Stimulated activated CD8-positive, alpha-beta memory T cell treated with anti-CD3 and anti-CD28 coated beads, Interleukin-12 subunit alpha, Interleukin-12 subunit beta, amount 100 ng/mL, for 1 hour (primary cell): Measurements from ENCODE around the gene CLINT1.
"Not testable (repeated sequence)": the region's sequence is repeated elsewhere in the genome, so short reads cannot be mapped to it uniquely, and the experiment has no call there.

Experiments used
- DNase-seq: peaks from one replicate; pipeline ENCODE4 v3.0.0-alpha.2; 2020; ENCODE audit warnings: low read depth

Gene CLINT1

DNA sequence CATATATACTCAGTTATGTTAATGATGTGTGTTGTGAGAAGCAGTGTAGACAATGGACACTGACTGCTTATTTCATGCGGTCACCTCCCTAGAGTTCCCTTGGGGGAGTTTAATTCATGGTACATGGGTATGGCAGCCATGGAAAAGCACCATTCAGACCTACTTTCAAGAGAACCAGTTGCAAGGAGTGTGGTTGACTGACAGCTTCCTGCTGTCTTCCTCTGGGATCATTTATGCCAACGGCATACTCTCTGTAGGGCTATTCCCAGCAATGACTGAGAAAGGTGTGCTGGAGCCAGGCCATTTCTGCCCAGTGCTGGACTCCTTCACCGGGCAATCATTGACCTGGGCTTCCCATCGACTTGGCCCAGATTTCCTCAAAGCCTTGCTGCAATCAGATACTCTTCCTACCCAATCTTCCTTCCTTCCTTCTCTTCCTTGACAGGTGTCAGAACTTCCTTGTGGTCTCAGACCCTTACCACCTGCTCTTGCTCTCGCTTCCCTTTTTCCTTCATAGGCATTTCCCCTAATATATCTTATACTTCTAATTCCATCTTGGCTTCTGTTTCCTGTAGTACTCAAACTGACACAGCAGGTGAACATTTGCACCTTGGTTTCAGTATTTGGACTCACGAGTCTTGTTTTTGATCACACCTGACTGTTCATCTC is 3.4 kb upstream of the CLINT1 start:
- no peak for DNase-seq

DNA sequence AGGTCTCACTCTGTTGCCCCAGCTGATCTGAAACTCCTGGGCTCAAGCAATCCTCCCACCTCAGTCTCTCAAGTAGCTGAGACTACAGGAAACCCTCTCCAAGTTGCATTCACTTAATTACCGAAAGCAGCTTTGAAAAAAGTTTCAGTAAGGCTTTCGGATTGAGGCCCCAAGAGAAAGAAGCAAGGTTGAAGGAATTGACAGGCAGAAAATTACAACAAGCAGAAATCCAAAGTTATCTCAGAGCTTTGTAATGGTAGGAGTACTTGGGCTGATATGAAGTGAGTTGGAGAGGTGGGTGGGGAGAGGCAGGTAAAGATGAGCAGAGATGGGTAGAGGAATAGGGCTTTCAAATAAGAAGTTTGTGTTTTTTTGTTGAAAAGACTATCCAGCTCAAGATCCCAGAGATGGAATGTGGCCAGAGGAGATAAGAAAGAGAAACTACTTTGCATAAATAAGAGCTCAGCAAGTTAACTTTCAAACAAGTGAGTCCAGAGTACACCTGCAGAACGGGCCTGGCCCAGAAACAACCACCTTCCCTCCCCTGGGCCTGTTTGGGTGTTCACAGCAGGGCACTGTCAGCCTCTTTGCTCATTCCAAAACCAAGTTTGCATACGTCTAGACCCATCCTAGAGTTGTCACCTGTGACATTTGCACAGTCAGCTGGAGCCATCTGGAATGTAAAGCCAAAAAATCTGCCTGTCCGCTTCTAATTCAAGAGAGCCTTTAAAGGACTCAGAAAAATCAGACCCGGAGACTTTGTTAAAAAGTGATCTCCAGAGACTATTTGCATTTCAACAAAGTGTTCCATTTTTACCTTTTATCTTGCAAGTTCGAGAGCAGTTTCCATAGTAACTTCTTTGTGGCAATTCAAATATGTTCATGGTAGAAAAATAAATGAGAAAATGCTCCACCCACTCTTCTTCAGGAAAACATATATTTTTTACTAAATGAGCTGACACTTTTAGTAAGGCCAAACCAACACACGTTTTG is 2.2 kb upstream of the CLINT1 start:
- no peak for DNase-seq

DNA sequence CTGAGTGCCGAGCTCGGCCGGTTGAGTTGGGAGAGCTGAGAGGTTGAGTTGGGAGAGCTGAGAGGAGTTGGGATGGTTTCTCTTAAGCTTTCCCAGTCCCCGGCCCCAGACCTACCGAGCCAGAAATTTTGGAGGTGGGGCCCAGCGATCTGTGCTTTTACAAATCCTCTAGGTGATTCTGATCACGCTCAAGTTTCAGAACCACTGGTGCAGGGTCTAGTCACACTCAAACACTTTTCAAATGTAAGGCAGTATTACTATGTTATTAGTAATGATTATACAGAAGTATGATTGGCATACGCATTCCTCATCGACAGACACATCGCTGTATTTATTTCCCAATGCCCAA is 256 bp upstream of the CLINT1 start:
- DNase-seq: no peak

DNA sequence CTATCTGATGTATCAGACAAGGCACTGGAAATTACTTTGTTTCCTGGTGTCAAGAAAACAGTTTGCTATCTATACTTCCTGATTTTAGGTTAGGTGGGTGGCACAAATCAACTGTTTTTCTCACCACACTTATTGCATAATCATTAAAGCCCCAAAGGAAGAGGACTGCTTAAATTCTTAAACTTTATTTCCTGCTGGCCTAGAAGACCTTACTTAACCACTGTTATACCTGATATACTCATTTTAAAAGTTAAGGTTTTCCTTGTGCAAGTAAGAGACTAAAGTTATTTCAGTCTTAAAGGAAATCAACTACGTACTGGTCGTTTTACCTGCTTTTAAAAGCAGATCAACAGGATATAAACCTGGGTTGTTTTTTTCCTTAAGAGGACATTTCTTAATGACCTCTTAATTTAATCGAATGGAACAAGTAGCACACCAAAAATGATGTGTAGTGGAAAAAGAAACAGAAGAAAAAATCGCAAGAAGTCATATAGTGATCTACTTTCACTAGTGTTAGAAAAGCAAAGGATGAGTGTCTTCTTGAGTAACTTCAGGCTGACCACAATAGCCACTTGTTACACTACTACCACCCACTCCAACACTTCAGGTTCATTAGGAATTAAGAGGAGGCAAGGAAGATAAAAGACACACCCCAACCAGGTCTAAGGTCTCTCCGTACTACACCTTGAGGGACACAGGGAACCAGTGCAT is 974 bp downstream of the CLINT1 start:
- DNase-seq: no peak

DNA sequence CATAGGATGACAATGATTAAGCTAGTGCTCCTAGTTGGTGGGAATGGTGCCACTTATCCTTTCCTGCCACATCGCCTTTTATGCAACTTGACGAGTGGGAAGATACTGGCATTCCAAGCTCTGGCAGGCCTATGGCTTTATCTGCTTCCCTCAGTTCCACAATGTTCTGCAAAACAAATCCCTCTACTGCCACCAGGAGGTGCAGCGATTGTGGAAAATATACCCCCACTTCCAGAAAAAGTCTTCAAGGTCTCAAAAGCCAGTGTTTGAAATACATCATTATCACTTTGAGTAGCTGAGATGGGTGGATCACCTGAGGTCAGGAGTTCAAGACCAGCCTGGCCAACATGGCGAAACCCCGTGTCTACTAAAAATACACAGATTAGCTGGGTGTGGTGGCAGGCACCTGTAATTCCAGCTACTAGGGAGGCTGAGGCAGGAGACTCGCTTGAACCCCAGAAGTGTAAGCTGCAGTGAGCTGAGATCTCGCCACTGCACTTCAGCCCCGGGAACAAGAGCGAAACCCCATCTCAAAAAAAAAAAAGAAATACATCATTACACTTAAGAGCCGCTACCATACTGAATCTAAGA is 3.4 kb downstream of the CLINT1 start:
- DNase-seq: no peak

DNA sequence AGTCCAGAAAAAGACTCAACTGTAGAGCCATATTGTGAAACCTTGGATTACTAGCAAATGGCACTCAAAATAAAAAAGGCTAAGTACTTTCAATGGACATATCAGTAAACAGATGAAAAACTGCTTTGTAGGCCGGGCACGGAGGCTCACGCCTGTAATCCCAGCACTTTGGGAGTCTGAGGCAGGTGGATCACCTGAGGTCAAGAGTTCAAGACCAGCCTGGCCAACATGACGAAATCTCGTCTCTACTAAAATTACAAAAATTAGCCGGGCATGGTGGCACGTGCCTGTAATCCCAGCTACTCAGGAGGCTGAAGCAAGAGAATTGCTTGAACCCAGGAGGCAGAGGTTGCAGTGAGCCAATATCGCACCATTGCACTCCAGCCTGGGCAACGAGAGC is 5.6 kb downstream of the CLINT1 start:
- not testable (repeated sequence) for DNase-seq

DNA sequence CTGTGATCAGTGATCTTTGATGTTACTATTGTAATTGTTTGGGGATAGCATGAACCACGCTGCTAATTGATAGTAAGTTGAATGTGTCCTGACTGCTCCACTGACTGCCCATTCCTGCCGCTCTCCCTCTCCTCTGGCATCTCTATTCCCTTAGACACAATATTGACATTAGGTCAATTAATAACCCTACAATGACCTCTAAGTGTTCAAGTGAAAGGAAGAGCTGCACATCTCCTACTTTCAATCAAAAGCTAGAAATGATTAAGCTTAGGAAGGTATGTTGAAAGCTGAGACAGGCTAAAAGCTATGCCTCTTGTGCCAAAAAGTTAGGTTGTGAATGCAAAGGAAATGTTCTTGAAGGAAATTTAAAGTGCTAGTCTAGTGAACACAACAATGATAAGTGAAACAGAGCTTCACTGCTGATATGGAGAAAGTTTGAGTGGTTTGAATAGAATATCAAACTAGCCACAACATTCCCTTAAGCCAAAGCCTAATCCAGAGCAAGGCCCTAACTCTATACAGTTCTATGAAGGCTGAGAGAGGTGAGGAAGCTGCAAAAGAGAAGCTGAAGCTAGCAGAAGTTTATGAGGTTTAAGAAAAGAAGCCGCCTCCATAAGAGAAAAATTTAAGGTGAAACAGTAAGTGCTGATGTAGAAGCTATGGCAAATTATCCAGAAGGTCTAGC is 12.9 kb downstream of the CLINT1 start:
- no peak for DNase-seq

DNA sequence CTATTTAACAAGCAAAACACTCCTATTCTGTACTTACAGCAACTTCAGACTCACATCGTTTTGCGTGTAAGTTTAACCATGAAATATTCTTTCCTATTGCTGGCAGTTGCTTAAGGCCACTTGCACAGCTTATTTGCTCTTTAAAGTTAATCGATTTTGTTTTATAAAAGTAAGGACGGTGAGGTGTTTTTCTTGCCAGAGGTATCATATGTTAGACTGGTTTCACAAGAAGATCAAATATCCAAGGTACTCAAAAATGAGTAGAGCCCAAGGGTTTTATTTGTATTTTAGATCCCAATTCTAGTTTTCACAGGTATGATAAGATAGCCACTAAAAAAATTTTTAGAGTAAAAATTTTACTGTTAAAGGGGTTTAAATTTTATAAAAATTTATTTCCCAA is 16.2 kb downstream of the CLINT1 start:
- DNase-seq: no peak

DNA sequence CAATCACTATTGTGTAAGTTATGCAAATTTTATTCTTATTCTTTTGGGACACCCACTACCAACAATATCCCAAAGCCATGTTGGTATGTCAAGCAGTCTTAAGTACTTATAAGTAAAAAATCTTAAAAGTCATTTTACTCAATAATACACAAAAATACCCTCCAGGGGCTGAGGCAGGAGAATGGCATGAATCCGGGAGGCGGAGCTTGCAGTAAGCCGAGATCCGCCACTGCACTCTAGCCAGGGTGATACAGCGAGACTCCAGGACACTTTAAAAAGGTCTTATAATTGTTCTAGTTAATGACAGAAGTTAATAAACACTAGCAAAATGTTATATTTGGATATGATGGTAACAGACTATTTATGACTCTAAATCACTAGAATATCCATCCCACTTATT is 16.8 kb downstream of the CLINT1 start:
- no peak for DNase-seq

DNA sequence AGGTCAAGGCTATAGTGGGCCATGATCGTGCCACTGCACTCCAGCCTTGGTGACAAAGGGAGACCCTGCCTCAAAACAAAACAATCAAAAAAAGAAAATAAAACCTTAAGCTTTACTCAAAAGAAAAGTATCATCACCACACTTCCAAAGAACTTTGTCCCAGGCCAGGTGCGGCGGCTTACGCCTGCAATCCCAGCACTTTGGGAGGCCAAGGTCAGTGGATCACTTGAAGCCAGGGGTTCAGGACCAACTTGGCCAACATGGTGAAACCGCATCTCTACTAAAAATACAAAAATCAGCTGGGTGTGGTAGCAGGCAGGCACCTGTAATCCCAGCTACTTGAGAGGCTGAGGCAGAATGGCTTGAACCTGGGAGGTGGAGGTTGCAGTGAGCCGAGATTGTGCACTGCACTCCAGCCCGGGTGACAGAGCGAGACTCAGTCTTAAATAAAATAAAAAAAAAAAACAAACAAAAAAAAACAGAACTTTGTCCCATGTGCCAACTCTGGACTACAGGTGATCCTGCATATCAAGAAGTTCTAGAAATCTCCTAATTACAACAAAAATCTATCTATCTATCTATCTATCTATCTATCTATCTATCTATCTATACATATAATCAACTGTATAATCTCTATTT is 19.7 kb downstream of the CLINT1 start:
- DNase-seq: no peak

DNA sequence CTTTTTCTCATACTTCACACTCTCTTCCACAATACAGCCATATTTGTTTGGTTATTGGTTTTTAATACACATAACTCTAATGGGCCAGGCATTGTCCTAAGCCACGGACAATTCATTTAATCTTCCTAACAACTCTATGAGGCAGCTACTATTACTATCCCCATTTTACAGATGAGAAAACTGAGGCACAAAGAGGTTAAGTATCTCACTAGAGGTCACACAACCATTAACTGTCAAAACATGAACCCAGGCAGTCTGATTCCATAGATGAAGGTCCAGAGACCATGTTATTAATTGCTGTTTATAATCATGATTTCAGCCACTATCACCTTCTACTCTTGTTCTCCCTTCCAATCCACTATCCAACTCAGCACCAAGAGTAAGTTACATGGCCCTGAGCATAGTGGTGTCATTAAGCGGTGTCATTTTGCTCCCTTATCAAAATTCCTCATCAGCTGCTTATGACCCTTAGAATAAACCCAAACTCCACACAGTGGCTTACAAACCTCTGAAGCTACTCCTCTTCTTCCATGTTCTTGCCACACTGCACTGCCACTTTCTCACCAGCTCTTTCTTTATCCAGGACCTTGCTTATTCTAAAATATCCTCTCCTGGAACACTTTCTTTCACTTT is 22.7 kb downstream of the CLINT1 start:
- no peak for DNase-seq

DNA sequence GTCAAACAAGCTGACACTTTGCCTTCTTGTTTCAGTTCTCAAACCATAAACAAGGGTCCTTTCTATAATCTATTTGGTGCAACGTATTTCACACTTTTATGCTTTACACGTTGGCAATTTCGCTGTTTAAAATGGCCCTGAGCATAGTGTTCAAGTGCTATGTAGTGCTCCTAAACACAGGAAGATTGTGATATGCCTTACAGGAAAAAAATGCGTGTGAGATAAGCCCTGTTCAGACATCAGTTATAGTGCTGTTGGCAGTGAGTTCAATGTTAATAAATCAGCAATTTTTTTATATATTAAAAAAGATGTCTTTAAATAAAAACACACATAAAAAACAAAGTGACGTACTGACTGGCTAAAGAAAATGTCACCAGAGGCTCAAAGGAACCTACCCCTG is 23.9 kb downstream of the CLINT1 start:
- no peak for DNase-seq

DNA sequence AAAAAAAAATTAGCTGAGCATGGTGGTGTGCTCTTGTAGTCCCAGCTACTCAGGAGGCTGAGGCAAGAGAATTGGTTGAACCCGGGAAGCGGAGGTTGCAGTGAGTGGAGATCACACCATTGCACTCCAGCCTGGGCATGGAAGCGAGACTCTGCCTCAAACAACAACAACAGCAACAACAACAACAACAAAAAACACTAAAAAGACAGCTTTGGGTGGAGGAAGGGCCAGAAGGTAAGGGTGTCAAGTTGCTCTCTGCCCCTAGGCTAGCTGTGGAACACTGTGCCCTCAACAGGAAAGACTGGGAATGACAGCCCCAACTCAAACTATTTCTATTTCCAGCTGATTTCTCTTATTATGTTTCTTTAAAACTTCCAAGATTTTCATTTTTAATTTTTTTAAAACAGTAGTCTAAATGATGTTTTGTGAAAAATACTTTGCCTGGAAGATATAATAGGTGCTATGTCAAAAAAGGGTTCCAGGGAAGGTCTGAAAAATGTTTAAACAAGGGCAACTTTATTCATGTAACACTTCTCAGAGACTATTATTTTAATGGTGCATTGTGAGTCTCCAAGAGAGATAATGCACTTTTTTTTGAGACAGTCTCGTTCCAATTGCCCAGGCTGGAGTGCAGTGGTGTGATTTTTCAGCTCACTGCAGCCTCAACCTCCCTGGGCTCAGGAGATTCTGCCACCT is 29.9 kb downstream of the CLINT1 start:
- DNase-seq: no peak

DNA sequence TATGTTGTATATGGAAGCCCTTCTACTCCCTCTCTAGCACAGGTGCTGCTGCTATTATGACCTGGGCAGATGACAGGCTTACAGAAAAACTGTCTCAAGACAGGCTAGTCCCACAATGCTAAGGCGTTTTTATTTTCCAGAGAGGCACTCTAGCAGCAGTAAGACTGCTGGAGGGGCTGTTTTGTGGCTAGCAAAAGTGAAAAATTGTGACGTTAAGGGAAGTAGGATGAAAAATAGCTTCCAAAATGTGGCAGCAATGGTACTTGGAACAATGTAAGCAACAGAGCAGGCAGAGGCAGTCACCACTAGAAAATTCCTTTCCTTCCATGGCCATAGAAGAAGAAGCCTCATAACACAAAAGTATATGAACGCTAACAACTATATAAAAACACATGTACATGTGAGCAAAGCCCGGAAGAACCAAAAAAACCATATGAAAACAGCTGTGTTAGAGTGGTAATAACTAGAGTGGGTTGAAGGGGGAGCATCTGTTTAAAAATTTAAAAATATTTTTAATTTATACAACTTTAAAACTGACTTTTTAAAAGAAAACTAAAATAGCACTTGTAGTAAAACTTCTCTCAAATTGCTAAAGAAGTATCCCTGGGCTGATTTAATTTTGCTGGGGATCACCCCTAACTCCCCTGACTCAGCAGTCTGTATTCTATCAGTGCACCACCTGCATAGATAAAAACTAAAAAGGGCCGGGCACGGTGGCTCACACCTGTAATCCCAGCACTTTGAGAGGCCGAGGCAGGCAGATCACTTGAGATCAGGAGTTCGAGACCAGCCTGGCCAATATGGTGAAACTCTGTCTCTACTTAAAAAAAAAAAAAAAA is 30.6 kb downstream of the CLINT1 start:
- no peak for DNase-seq

DNA sequence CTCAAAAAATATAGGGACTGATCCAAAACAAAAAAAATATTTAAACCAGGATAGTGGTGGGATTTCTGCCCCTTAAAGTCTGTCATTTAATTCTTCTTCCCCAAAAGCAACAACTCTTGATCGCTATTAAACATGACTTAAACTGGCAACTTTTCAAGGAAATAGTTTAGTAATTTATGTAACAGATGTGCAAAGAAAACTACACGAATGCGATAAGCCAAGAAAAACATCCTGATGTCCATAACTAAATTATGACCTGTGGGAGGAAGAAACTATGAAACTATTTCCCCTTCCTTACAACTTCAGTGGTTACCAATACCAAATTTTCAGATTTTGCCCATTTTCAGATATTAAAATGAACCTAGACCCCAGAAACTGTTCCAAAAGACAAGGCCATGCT is 31.5 kb downstream of the CLINT1 start:
- no peak for DNase-seq

DNA sequence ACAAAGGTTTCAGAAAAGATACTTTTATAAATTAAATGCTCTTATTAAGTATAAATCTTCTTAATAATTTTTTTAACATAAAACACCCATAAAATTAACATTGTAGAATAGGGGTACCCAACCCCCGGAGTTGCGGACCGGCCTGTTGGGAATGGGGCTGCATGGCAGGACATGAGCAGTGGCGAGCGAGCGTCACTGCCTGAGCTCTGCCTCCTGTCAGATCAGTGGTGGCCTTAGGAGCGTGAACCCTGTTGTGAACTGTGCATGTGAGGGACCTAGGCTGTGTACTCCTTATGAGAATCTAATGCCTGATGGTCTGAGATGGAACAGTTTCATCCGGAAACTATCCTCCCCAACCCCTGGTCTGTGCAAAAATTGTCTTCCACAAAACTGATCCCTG is 35.3 kb downstream of the CLINT1 start:
- DNase-seq: no peak

DNA sequence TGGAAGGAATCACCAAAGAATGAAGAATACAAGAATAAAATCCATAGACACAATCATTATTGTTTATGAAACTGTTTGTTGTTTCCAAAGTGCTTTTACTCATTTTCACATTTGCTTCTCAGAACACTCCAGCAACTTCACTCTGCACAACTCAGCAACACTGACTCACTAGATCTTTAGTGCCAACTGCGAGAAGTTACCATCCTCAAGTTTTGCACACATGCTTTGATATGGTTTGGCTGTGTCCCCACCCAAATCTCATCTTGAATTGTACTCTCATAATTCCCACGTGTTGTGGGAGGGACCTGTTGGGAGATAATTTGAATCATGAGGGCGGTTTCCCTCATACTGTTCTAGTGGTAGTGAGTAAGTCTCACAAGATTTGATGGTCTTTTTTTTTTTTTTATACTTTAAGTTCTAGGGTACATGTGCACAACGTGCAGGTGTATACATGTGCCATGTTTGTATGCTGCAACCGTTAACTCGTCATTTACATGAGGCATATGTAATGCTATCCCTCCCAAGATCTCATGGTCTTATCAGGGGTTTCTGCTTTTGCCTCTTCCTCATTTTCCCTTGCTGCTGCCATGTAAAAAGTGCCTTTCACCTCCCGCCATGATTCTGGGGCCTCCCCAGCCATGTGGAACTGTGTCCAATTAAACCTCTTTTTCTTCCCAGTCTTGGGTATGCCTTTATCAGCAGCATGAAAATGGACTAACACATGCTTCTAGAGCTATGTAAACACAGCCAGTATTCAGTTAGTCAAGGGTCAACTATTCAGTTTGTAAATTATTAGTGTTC is 36.9 kb downstream of the CLINT1 start:
- DNase-seq: no peak

DNA sequence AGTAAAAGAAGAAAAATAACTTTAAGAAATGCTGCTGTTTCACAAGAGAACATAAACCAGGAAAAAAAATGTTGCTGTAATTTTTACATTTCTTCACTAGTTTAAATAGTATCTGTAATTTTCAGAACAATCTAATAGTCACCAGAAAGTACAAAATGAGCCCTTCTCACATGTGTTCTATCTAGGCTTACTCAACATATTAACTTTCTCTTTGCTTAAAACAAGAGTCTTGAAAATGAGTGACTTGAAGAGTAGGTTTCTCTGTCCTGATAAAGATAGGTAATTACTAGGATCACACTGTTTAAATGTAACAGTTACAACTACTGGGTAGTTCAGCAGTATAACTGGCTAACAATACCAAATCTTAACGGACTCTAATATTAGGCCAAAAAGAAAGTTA is 37.5 kb downstream of the CLINT1 start:
- no peak for DNase-seq
